Stimulated activated CD4-positive, alpha-beta T cell treated with anti-CD3 and anti-CD28 coated beads, TNF-alpha, amount 100 ng/mL, for 24 hours (primary cell): Measurements from ENCODE around the gene WIF1.

Experiments used
- DNase-seq, 3 experiments: peaks; one replicate each; pipeline ENCODE4 v3.0.0-alpha.2; 2020; ENCODE audit warnings: low read depth in 3 of 3

Gene WIF1, protein sequence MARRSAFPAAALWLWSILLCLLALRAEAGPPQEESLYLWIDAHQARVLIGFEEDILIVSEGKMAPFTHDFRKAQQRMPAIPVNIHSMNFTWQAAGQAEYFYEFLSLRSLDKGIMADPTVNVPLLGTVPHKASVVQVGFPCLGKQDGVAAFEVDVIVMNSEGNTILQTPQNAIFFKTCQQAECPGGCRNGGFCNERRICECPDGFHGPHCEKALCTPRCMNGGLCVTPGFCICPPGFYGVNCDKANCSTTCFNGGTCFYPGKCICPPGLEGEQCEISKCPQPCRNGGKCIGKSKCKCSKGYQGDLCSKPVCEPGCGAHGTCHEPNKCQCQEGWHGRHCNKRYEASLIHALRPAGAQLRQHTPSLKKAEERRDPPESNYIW

DNA sequence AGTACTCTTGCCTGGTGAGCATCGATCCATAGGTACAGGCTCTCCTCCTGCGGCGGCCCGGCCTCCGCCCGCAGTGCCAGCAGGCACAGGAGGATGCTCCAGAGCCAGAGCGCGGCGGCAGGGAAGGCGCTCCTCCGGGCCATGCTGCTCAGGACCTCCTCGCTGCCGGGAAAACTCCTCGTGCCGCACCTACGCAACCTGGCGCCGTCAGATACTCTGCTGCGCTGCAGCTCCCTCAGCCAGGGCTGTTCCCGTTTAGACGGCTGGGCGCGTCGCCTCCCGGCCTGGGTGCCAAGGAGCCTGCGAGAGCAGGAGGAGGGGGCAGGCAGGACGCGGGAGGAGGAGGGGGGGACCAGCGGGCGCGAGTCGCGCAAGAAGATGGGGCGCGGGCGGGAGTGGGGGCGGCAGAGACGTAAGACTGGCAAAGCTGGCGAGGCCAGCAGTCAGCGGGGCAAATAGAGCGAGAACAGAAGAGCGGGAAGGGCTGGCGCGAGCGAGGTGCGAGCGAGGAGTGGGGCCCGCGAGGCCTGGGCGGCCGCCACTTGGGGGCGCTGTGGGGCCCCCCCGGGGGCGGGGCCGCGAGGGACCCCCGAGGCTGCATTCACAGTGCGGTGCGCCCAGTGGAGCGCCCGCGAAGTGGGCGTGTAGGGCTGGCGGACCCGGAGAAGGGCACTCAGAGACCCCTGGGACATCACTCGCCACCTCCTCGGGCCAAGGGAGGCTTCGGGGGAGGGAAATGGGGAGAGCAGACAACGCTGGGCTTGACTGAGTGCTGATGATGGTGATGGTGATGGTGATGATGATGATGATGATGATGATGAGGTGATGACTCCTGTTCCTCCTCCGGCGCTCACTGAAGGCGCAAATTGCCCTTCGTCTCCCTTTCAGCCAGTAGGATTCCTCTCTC is at the start of gene WIF1:
TSS of gene WIF1 (minus strand) at position 257 of the 907 bp plus-strand sequence. CDS start at position 143, 114 bp downstream.
- peak in 1 of 3 experiments; percentile 14 for DNase-seq

DNA sequence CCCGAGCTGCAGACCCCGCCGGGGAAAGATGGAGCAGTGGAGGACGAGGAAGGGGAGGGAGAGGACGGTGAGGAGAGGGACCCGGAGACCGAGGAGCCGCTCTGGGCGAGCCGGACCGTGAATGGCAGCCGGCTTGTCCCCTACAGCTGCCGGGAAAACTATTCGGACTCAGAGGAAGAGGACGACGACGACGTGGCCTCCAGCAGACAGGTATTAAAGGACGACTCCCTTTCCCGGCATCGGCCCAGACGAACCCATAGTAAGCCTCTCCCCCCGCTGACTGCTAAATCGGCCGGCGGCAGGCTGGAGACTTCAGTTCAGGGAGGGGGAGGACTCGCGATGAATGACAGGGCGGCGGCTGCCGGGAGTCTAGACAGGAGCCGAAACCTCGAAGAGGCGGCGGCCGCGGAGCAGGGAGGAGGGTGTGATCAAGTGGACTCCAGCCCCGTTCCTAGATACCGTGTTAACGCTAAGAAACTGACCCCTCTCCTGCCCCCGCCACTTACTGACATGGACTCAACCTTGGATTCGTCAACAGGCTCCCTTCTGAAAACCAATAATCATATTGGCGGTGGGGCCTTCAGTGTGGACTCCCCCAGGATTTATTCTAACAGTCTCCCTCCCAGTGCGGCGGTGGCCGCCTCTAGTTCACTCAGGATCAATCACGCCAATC is 49.2 kb upstream of the WIF1 start:
- peak in 2 of 3 experiments; percentile 45 to 62 for DNase-seq

DNA sequence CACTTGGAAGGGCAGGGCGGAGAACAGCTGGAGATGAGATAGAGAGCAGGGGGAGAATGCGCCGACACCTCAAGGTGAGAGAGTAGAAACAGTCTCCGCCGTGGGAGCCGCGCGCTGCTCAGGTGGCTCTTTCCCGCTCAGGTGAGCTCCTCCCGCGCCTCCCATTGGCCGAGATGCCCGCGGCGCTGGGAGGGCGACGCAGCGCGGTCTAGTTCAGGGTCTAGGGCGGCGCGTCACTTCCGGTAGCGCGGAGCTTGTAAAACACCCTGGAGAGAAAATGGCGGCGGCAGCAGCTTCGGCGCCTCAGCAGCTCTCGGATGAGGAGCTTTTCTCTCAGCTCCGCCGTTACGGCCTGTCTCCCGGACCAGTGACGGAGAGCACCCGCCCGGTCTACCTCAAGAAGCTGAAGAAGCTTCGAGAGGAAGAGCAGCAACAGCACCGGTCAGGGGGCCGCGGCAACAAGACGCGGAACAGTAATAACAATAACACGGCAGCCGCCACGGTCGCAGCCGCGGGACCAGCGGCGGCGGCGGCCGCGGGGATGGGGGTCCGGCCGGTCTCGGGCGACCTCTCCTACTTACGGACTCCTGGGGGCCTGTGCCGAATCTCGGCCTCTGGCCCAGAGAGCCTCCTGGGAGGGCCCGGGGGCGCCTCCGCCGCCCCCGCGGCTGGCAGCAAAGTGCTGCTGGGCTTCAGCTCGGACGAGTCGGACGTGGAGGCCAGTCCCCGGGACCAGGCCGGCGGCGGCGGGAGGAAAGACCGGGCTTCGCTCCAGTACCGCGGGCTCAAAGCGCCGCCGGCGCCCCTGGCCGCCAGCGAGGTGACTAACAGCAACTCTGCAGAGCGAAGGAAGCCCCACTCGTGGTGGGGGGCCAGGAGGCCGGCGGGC is 48.5 kb upstream of the WIF1 start, which contains the start of gene LEMD3:
TSS of gene LEMD3 (plus strand) at position 264 of the 889 bp plus-strand sequence. CDS start at position 278, 14 bp downstream.
- DNase-seq = peak; percentile 87 to 91 (median 88)

DNA sequence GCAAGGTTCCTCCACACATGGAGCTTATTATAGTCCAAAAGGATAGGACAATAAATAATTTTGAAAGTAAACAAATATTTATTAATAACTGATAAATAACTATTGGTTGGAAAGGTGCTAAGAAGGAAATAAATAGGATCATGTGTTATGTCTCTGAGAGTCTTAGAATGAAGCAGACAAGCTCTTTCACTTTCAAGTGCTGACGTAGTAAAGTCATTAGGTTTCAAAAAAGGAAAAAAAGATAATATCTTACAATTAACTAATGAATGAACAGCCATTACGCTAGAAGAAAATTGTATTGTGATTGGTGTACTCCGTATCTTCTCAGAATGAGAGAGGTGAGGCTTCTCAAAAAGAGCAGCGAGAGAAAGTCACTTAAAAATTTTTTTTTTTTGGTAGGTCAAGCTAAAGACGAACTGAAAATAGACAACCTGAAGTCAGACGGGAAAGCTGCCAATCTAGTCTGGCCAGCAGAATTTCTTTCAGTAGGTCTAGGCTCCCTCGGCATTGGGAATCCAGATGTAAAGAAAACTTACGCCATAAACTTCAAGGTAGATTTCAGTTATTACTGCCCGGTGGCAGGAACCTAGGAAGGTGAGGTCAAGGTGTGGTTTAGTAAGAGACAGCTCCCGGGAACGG is 47.7 kb upstream of the WIF1 start:
- no peak for DNase-seq

DNA sequence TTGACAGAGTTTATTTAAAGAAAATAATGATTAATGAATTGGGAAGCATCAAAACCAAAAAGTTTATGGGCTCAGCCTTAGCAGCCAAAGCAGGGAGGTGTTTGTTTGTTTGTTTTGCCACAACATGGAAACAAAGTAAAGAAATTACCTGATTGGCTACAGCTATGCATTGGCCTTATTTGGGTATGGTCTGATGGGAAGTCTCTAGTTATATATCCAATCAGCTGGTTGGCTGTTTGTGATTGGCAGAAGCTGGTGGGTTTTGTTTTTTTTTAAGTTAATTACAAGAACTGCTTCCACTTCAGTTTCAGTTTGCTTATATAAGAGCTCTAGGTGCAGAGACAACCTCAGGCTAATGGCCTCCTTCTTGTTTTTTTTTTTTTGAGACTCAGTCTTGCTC is 43.7 kb upstream of the WIF1 start:
- no peak for DNase-seq

DNA sequence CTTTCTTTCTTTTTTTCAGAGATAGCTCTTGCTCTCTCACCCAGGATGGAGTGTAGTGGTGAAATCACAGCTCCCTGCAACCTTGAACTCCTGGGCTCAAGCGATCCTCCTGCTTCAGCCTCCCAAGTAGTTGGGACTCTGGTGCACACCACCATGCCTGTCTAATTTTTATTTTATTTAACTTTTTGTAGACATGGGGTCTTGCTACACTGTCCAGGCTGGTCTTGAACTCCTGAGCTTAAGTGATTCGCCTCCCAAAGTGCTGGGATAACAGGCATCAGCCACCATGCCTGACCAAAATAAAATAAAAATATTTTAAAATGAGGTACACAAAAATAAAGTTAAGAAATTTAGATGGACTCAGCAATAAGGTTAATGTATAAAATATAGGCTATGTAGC is 43.1 kb upstream of the WIF1 start:
- DNase-seq = no peak

DNA sequence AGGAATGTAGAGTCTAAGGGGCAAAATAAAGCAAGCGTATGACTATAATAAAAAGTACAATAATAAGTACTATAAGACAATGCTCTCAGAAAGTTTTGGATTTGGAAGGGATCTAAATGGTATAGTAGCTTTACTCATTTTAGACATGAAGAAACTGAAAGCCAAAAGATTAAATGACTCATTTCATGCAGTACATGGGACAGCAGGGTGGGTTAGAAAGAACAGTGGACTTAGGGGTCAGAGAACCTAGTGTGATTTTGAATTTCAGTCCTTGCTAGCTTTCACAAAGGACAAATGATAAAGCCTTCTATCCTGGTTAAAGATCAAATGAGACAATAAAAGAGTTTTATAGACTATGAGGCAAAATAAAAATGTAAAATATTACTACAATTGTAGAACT is 41.5 kb upstream of the WIF1 start:
- no peak for DNase-seq

DNA sequence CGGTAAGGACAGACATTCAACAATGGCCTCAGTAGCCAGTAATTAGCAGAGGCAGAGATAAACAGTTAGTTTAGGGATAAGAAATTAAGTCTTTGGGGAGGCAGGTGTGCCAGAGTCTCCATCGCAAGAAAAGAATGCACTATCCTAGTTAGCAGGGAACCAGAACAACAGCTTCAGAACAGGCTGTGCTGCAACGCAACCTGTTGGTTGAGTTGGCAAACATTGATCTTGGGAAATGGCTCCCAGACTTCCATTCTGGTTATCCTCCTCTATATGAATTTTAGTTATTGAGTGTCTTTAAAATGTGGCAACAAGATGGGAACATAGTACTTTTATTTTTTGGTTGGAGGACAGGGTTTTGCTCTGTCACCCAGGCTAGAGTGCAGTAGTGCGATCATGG is 36.0 kb upstream of the WIF1 start:
- no peak for DNase-seq

DNA sequence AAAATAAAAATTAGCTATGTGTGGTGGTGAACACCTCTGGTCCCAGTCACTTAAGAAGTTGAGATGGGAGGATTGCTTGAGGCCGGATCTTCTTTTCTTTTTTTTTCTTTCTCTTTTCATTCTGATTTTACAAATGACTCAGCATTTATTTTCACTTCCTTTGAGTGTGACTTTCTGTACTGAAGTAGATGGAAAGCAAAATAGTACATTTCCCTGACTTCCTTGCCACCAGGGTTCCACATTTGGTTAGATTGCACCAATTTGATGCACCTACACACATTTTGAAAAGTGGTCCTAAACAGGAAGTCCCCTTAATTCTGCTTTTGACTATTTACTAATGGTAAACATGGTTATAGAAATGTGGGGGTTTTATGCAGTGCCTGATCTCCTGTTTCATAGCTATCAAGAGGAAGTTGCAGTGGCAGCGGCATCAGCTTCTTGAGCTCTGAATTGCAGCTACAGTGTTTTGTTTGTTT is 35.3 kb upstream of the WIF1 start:
- no peak for DNase-seq

DNA sequence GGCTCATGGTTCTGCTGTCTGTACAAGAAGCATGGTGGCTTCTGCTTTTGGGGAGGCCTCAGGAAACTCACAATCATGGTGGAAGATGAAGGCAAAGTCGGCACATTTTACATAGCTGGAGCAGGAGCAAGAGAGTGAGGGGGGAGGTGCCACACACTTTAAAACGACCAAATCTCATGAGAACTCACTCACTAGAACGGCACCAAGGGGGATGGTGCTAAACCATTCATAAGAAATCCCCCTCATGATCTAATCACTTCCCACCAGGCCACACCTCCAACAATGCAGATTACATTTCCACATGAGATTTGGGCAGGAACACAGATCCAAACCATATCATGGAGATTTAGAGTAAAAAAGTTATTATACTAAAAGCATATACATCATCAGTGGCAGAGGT is 34.7 kb upstream of the WIF1 start:
- no peak for DNase-seq

DNA sequence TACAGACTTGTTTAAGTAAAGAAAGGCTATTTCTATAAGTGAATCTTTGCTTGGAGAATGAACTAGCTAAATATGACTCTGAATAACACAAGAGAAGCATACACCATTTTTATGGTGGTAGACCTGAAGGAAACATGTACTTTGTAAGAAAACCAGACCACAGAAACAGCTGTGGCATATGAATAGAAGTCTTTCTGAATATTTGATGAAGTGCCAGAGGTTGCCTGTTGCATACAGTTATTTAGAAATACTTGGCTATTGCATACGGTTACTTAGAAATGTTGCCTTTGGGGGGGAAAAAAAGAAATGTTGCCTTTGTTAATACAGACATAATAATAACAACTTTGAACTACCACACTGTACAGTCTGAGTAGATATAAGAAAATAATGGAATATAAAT is 31.5 kb upstream of the WIF1 start:
- DNase-seq = no peak

DNA sequence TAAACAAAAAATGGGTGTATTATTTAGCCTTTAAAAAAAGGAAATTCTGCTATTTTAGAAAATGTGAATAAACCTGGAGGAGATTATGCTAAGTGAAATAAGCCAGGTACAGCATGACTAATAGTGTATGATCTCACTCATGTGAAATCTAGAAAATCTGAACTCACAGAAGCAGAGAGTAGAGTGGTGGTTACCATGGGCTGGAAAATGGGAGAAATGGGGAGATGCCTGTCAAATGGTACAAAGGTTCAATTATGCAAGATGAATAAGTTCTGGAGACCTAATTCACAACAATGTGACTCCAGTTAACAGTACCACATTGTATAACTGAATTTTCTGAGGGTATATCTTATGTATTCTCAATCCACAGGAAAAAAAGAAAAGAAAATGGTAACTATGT is 30.9 kb upstream of the WIF1 start:
- DNase-seq = no peak

DNA sequence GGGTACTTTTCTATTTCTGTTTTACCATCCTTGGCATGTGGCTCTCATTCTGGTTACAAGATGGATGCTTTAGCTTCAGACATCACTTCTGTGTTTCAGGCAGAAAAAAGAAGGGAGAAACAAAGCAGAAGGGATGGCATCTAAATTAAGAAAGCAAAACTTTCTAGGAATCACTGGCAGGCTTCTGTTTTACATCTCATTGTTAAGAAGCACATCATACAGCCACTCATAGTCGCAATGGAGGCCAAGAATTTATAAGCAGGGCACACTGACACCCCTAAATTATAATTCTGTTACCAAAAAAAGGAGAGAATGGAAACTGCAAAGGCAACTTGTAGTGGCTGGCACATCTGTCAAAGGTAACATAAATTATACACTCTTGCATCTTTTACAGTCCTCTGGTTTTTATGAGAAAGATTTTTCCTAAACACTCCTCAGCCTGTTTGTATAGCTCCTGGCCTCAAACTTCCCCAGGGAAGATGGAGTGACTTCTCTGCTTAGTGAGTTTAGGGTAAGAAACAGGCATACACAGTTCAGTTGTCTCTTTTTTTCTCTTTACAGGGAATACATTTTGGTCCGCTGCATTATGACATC is 26.3 kb upstream of the WIF1 start:
- no peak for DNase-seq

DNA sequence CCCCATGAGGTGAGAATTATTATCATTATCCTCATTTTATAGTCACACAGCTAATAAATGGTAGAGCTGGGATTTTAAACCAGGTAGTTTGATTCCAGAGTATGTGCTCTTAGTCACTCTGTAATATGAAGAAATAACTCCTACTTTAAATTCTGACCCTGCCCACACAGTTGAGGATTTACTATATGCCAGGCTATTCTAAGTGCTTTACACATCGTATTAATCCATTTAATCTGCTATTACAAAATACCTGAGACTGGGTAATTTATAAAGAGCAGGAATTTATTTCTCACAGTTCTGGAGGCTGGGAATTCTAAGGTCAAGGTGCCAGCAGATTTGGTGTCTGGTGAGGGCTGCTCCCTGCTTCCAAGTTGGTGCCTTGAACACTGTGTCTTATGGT is 19.6 kb upstream of the WIF1 start:
- no peak for DNase-seq

DNA sequence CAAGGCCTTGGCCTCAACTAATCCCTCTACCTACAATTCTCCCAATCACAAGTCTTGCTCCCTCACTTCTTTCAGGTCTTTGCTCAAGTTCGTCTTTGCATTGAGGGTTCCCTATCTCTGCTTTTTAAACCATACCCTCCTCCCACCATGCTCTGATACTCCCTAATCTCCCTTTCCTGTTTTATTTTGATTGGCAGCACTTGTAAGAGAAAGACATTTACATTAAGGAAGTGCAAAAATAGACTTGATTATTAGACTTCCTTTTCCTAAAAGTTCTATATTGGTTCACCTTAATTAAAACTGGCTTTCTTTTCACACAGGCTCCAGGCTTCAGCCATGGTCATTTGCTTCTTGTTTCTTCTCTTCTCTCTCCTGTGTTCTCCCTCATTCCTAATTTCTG is 18.3 kb upstream of the WIF1 start:
- no peak for DNase-seq

DNA sequence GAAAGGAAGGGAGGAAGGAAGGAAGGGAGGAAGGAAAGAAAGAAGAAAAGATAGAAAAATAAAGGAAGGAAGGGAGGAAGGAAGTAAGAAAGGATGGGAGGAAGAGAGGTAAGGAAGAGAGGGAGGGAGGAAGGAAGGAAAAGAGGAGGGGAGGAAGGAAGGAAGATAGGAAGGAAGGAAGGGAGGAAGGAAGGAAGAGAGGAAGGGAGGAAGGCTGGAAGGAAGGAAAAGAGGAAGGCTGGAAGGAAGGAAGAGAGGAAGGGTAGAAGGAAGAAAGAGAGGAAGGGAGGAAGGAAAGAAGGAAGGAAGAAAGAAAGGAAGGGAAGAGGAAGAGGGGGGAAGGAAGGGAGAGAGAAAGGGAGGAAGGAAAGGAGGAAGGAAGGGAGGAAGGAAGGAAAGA is 12.8 kb upstream of the WIF1 start:
- DNase-seq = no peak

DNA sequence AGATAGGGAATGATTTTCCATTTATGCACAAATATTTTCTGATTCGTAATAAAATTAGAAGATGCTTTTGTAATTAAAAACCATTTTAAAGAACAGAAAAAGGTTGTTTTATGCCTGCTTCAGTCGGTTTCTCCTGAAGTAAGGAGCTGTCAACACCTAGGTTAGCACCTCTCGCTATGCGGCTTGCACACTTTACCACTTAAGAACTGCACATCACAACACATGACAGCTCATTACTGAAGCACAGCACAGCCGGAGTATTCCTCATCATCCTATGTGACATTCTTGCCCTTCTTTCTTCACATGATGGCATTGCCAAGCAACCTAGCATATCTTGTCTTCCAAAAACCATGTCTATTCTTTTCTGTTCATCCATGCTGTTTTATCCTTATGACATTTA is 5.4 kb upstream of the WIF1 start:
- no peak for DNase-seq

DNA sequence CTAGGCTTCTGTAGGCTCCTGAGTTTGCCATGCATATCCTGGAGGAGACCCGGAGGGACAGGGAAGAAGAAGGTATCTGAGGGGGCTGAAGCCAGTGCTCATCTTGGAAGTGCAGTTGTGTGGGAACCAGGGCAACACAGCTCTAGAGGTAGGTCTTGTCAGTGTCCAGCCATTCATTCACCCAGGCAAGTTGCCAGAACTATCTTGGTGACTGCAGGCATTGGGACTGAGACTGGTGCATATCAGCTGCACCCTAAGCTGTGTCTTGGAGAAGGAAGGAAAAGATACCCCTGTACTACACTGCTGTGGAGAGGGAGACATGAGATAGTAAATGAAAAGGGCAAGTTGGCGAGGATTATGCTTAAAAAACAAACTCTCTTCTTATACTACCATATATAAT is 4.9 kb upstream of the WIF1 start:
- DNase-seq = no peak

DNA sequence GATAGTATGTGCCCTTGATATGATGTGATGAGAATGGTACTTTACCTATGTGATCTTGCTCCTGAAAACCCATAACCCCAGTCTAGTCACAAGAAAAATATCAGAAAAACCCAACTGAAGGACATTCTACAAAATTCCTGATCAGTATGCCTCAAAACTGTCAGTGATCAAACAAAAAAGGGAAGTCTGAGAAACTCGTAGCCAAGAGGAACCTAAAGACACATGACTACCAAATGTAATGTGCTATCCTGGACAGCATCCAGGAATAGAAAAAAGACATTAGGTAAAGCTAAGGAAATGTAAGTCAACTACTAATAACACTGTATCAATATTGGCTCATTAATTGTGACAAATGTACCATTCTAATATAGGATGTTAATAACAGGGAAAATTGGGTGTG is 4.1 kb upstream of the WIF1 start:
- DNase-seq = no peak

DNA sequence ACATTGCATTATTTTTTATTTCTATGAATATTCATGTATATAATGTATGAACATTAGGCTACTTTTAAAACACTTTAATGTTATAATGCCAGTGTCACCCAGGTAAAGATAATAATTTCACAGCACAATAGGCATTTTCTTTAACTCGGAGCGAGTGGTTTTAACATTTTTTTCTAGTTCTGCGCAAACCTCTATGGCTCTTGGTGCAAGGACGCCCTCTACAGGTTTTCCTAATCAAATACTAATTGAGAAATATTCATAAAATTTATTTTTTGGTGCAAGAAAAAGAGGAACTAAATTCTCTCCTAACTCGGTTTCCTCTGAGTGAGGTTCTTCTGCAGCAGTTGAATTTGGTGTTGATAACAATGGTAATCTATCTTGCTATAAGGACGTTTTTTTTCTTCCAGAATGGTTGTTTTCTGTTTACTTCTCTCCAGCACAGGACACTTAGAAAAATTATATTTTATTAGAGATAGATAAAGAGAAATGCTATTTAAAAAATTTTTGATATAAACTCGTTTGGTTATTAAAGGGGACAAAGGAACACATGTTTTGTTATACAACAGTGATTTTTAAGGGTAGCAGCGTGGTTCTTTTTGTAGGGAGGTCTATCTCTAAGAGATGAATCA is 2.4 kb upstream of the WIF1 start:
- no peak for DNase-seq
